GM10847 (cell line): ENCODE results near the gene KCNQ1.

Experiments
- POLR2A ChIP-seq: IDR thresholded peaks from 2 replicates; pipeline ENCODE4 v1.6.1; 2011; ENCODE audit not compliant: insufficient read length; ENCODE audit errors: extremely low read depth

The KCNQ1 gene

GRCh38 chr11:2739531-2740274 lies 294.9 kb downstream of the KCNQ1 start:
- TF ChIP-seq POLR2A, result no peak

- no peak for TF ChIP-seq POLR2A
Observed at GRCh38 chr11:2740275-2740940, 295.6 kb downstream of the KCNQ1 start.

- no peak for TF ChIP-seq POLR2A
Observed at GRCh38 chr11:2741006-2741376, 296.2 kb downstream of the KCNQ1 start.

- no peak for TF ChIP-seq POLR2A
Observed at GRCh38 chr11:2741377-2742131, 296.7 kb downstream of the KCNQ1 start.

GRCh38 chr11:2742201-2742600 lies 297.4 kb downstream of the KCNQ1 start:
- no peak for TF ChIP-seq POLR2A

GRCh38 chr11:2742611-2743426 lies 298.0 kb downstream of the KCNQ1 start:
- TF ChIP-seq POLR2A, result no peak

- TF ChIP-seq POLR2A, result no peak
Observed at GRCh38 chr11:2743427-2744110, 298.8 kb downstream of the KCNQ1 start.

- no peak for TF ChIP-seq POLR2A
Observed at GRCh38 chr11:2744166-2744565, 299.4 kb downstream of the KCNQ1 start.

- TF ChIP-seq POLR2A, result no peak
Observed at GRCh38 chr11:2745511-2745910, 300.7 kb downstream of the KCNQ1 start.

- TF ChIP-seq POLR2A, result no peak
Observed at GRCh38 chr11:2746401-2747247, 301.8 kb downstream of the KCNQ1 start.

GRCh38 chr11:2747248-2748027 lies 302.6 kb downstream of the KCNQ1 start:
- TF ChIP-seq POLR2A, result no peak

- TF ChIP-seq POLR2A, result no peak
Observed at GRCh38 chr11:2748061-2748813, 303.4 kb downstream of the KCNQ1 start.
